Medulla oblongata (tissue), 1 donor: ENCODE measurements around the gene LIMK1.

Experiments
- DNase-seq: peaks from one replicate; pipeline ENCODE4 v3.0.0-alpha.2; 2015; ENCODE audit errors: extremely low spot score

Gene LIMK1

GRCh38 chr7:74083928-74084721 lies 521 bp downstream of the LIMK1 start:
- DNase-seq: no peak

GRCh38 chr7:74084722-74085578 lies 1.3 kb downstream of the LIMK1 start:
- no peak for DNase-seq

- DNase-seq: no peak
Measured at GRCh38 chr7:74087791-74088453, 4.3 kb downstream of the LIMK1 start.

- DNase-seq: no peak
Measured at GRCh38 chr7:74092321-74092963, 8.8 kb downstream of the LIMK1 start.

- peak; percentile 65 for DNase-seq
Measured at GRCh38 chr7:74092964-74093471, 9.4 kb downstream of the LIMK1 start.

GRCh38 chr7:74093671-74094223 lies 10.1 kb downstream of the LIMK1 start:
- DNase-seq: no peak

- DNase-seq: peak; percentile 60
Measured at GRCh38 chr7:74094224-74095101, 10.9 kb downstream of the LIMK1 start.

GRCh38 chr7:74095135-74095534 lies 11.5 kb downstream of the LIMK1 start:
- DNase-seq: no peak

- DNase-seq: no peak
Measured at GRCh38 chr7:74097937-74098614, 14.5 kb downstream of the LIMK1 start.

GRCh38 chr7:74099031-74099430 lies 15.4 kb downstream of the LIMK1 start:
- DNase-seq: no peak

- DNase-seq: no peak
Measured at GRCh38 chr7:74101061-74101681, 17.6 kb downstream of the LIMK1 start.

- DNase-seq: no peak
Measured at GRCh38 chr7:74103219-74103772, 19.7 kb downstream of the LIMK1 start.

GRCh38 chr7:74104702-74105101 lies 21.1 kb downstream of the LIMK1 start:
- DNase-seq: no peak

GRCh38 chr7:74105992-74106391 lies 22.4 kb downstream of the LIMK1 start:
- no peak for DNase-seq

- no peak for DNase-seq
Measured at GRCh38 chr7:74106846-74107245, 23.2 kb downstream of the LIMK1 start.

- no peak for DNase-seq
Measured at GRCh38 chr7:74115326-74115725, 31.7 kb downstream of the LIMK1 start.

GRCh38 chr7:74116356-74116755 lies 32.8 kb downstream of the LIMK1 start:
- DNase-seq: no peak

- no peak for DNase-seq
Measured at GRCh38 chr7:74119831-74120230, 36.2 kb downstream of the LIMK1 start.
